BJ (cell line): ENCODE data around the gene BBS5. TPM values are rescaled to one million over a fixed set of nuclear protein-coding genes. Genes with fewer than 3 reads are reported as not detected.

Experiments
- CTCF ChIA-PET: fragments of 350-600 bp; formaldehyde crosslinking; extraction: SDS; loops from one replicate; lab custom pipeline; 2021; ENCODE audit warnings: antibody characterized with exemption, inconsistent platforms; lab: Yijun Ruan, JAX
- POLR2A ChIA-PET: fragments of 300-600 bp; sonication (Branson Sonifier 250); formaldehyde crosslinking; extraction: SDS; loops from one replicate; lab custom pipeline; 2021; ENCODE audit warnings: antibody characterized with exemption; lab: Charles Lee
- DNase-seq: peaks from one replicate; pipeline ENCODE4 v3.0.0-alpha.2; 2011; ENCODE audit warnings: low read depth
- H3K27me3 ChIP-seq: 2 replicates; pipeline ENCODE4 v1.6.0; 2011; ENCODE audit warnings: low read length; ENCODE audit not compliant: control insufficient read depth, insufficient read depth
- H3K36me3 ChIP-seq: 2 replicates; pipeline ENCODE4 v1.5.1; 2011; ENCODE audit warnings: low read length; ENCODE audit not compliant: control insufficient read depth, insufficient read depth
- H3K4me3 ChIP-seq: 2 replicates; pipeline ENCODE4 v1.5.1; 2011; ENCODE audit warnings: low read depth, mild to moderate bottlenecking, control low read depth, low read length
- CTCF ChIP-seq: IDR thresholded peaks from 2 replicates; pipeline ENCODE4 v1.5.1; 2011; ENCODE audit warnings: low read depth, mild to moderate bottlenecking, control low read depth, inconsistent platforms, low read length, moderate library complexity; ENCODE audit not compliant: insufficient read depth
- polyA plus RNA-seq: library from polyadenylated mRNA; depleted of rRNA; stranded (reverse); fragments of >200 nt; gene quantifications from 2 replicates; pipeline ENCODE4 v1.2.3, GENCODE V29; 2011; rRNA removed

The BBS5 gene
- polyA plus RNA-seq, 1 experiment: 2.6 TPM

GRCh38 chr2:169540146-169540545, 60.9 kb downstream of the BBS5 start:
- no peak for DNase-seq
- Histone ChIP-seq H3K27me3 (no peaks in the 10 kb centered on the region), H3K4me3 (no peak overlapping the region), H3K36me3 (no peaks in the 10 kb centered on the region)
- ChIA-PET POLR2A (no interaction called here), CTCF (interaction anchor here (0.9 kb wide), 1 partner anchor 12 kb away, joined by 3 read pairs; no protein-coding TSS in a partner anchor)
- no peak for TF ChIP-seq CTCF

- ChIA-PET POLR2A (no interaction called here), CTCF (no interaction called here)
- Histone ChIP-seq H3K4me3 (no peak overlapping the region), H3K36me3 (peaks cover 1% of the 10 kb centered on the region; the same call in 1 of the 2 replicates), H3K27me3 (no peaks in the 10 kb centered on the region)
- no peak for DNase-seq
- TF ChIP-seq CTCF: no peak
Observed at GRCh38 chr2:169542433-169542832, 63.1 kb downstream of the BBS5 start.

GRCh38 chr2:169546756-169547155, 67.5 kb downstream of the BBS5 start:
- no peak for DNase-seq
- H3K4me3 ChIP-seq: no peak overlapping the region
- no peaks in the 10 kb centered on the region for H3K27me3 ChIP-seq
- CTCF ChIA-PET: no interaction called here
- POLR2A ChIA-PET: no interaction called here
- peaks cover 1% of the 10 kb centered on the region; the same call in 1 of the 2 replicates for H3K36me3 ChIP-seq
- TF ChIP-seq CTCF: no peak

Other genes with a start within 250 kb of the BBS5 start
- gene LRP2, start 117.0 kb upstream of the BBS5 start, polyA plus RNA-seq: not detected in 2 replicates
- 0.15 and 0.17 TPM in 2 replicates for gene KLHL41, start 30.2 kb downstream of the BBS5 start, polyA plus RNA-seq
- 5.8 and 13.5 TPM in 2 replicates for gene FASTKD1, start 94.4 kb downstream of the BBS5 start, polyA plus RNA-seq
- 11.7 and 19.1 TPM in 2 replicates for gene PPIG, start 104.9 kb downstream of the BBS5 start, polyA plus RNA-seq
- gene CFAP210, start 214.9 kb downstream of the BBS5 start, polyA plus RNA-seq: not detected in 2 replicates
- gene PHOSPHO2, start 215.0 kb downstream of the BBS5 start, polyA plus RNA-seq: 0.40 and 1.4 TPM in 2 replicates